ENCODE measurements around the gene USP47.

Gene USP47

GRCh38 chr11:11996321-11997048 lies 154.7 kb downstream of the USP47 start:
- DNase-seq (ENCODE audit: extremely low read depth in 1 of 2, low read depth in 1 of 2) = no peak

GRCh38 chr11:11997049-11997322 lies 155.2 kb downstream of the USP47 start:
- no peak for DNase-seq (ENCODE audit: extremely low read depth in 1 of 2, low read depth in 1 of 2)

DNA sequence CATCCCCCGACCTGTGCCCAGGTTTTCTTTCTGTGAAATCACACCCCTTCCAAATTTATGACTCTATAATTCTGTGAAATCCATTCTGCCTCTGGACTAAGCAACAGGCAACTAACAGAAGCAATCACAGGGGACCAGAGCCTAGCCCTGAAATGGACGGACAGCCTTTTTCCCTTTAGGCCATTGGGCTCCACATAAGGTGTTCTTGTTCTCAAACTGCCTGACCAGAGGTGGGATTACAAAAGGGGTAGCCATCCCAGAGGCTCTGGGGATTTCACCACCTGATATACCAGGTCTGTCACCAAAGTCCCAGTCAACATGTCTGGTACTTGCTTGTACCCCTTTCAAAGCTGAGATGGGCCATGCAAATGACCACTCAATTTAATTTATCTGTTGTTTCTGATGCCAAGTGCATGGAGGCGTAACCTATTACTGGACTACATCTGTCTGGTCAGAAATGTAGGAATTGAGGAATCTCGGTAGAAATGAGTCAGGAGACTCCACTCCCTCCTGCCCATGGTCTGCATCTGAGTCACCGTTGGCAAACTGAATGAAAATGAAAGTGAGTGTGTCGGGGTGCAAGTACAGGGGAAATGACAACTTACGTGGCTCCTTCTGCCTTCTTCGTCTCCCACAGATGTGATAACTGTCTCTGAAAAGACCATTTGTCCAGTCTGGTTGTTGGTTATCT lies 156.5 kb downstream of the USP47 start:
- DNase-seq (ENCODE audit: extremely low read depth in 1 of 2, low read depth in 1 of 2) = no peak

DNA sequence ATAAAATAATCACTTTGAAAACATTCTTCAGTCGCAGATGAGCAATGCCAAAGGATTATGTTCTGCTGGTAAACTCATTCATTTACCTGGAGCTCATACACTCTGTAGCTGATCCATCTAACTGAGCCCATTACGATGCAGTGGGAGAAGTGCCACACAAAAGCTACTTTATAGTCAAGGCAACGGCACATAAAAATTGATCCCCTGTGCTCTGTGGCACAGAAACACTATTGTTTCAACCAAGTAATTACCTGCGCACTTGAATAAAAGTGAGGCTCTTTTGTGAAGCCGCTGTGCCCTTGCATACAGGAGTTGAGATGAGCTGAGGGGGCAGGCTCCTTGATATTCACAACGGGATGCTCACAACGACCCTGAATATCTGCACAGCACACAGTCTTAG lies 159.4 kb downstream of the USP47 start:
- DNase-seq (ENCODE audit: extremely low read depth in 1 of 2, low read depth in 1 of 2) = no peak

DNA sequence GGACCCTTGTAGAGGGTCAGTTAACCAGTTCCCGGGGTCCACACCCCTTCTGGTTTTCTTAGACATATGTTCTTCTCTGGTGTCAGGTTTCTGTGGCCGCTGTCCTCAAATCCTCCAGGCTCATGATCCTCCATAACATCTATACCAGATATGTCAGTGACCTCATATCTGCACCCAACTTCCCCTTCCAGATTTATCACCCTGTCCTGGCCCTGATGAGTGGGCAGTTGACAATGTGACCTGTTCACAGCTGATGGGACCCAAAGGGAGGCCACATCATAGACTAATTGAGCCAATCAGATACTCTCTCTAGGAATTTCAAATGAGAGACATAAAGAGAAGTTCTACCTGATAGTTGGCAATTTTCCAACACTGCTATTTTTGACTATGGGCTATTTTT lies 161.6 kb downstream of the USP47 start:
- DNase-seq (ENCODE audit: extremely low read depth in 1 of 2, low read depth in 1 of 2) = no peak

DNA sequence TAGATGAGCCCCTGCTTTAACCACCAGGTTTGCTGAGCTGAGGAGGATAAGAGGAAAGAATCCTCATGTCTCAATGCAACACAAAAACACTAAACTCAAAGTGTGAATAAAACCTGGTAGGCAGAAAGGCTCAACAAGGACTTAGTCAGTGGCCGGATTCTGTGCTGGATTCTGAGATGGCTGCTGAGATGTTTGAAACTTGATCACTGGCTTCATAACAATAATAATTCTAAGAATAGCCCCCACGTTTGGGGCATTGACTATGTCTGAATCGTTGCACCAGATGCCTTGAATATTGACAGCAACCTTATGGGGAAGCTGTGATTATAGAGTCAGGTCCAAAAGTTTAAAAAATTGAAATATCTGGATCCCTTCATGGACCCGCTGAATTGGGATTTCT lies 162.0 kb downstream of the USP47 start:
- DNase-seq (ENCODE audit: extremely low read depth in 1 of 2, low read depth in 1 of 2) = no peak

DNA sequence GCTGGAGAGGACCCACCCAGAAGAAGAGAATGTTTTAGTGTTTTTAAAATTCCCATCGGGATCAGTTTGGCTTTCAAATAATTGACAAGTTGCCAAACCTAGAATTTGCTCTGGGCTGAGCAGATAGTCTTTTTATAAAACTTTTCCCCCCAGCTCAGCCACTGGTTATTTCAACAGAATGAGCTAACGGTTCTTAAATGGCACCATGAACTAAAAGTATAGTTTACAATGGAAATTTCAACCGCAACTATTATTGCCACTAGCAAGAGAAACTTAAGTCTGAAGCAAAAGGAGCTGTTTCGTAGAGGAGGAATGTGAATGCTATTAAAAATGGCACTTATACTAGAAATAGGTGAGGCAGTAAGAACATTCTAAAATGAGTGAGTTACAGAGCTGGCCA lies 163.3 kb downstream of the USP47 start:
- no peak for DNase-seq (ENCODE audit: extremely low read depth in 1 of 2, low read depth in 1 of 2)

- no peak for DNase-seq (ENCODE audit: extremely low read depth in 1 of 2, low read depth in 1 of 2)
Observed at GRCh38 chr11:12005476-12005875, 163.7 kb downstream of the USP47 start.

- DNase-seq (ENCODE audit: extremely low read depth in 1 of 2, low read depth in 1 of 2) = no peak
Observed at GRCh38 chr11:12006552-12007229, 164.9 kb downstream of the USP47 start.

DNA sequence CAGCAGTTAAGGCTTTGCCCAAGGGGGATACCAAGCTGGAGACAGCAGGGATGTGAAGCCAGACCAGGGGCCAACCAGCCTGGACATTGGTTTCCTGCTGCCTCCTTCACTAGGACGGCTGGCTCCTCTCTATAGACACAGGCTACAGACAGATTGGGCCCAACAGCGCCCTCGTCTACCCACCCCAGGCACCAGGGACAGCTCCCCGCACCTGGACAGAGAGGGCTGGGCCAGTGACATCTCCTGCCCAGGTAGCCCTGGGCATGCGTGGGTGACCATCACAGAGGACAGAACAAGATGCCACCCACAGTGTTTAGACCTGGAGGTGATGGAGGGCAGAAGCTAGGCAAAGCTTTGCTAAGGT lies 165.4 kb downstream of the USP47 start:
- no peak for DNase-seq (ENCODE audit: extremely low read depth in 1 of 2, low read depth in 1 of 2)

GRCh38 chr11:12007769-12008737 lies 166.3 kb downstream of the USP47 start, which contains the start of gene DKK3:
Gene DKK3, minus strand, starts transcription at chr11:12008626. Its CDS starts 44 bp downstream, at chr11:12008582.
- no peak for DNase-seq (ENCODE audit: extremely low read depth in 1 of 2, low read depth in 1 of 2)
